GM12878 (cell line): Measurements from ENCODE around the gene AMPD3. TPM values are rescaled to one million over a fixed set of nuclear protein-coding genes. Genes with fewer than 3 reads are reported as not detected.

Experiments
- ATAC-seq: fragments of 200-7000 bp; cut with Tn5 transposase; 3 replicates; pipeline ENCODE4 v1.9.1; 2020; ENCODE audit warnings: mild to moderate bottlenecking, moderate library complexity
- BruUV-seq: library from RNA; stranded (reverse); fragments of 400-500 nt; replicated peaks from 2 replicates; lab custom pipeline; 2021; lab: Mats Ljungman, UMichigan
- CTCF ChIA-PET: fragments of 300-600 bp; sonication (Branson Sonifier 250); formaldehyde crosslinking; extraction: SDS; loops from one replicate; lab custom pipeline; 2021; ENCODE audit warnings: inconsistent platforms; lab: Yijun Ruan, JAX
- POLR2A ChIA-PET: fragments of 350-600 bp; formaldehyde crosslinking; extraction: SDS; loops from one replicate; lab custom pipeline; 2021; ENCODE audit warnings: inconsistent platforms; lab: Charles Lee
- RAD21 ChIA-PET: fragments of 300-600 bp; sonication (Branson Sonifier 250); formaldehyde crosslinking; loops from one replicate; lab custom pipeline; 2023; ENCODE audit warnings: antibody characterized with exemption; ENCODE audit not compliant: unreplicated experiment; lab: Charles Lee
- SMC1A ChIA-PET: fragments of 300-600 bp; sonication (Branson Sonifier 250); formaldehyde crosslinking; loops from one replicate; lab custom pipeline; 2023; ENCODE audit not compliant: unreplicated experiment, uncharacterized antibody; lab: Charles Lee
- DNase-seq: peaks from one replicate; pipeline ENCODE4 v3.0.0-alpha.2; 2011; ENCODE audit warnings: low read depth, low spot score
- FAIRE-seq: peaks from 3 replicates; lab custom pipeline; 2011; peaks lifted over from hg19 to GRCh38; lab: Jason Lieb, UNC
- H2AFZ ChIP-seq: 2 replicates; pipeline ENCODE4 v1.6.0; 2011; ENCODE audit warnings: low read depth, low read length, control low read depth; ENCODE audit not compliant: control insufficient read depth
- H3K27ac ChIP-seq: 2 replicates; pipeline ENCODE4 v1.5.1; 2011; ENCODE audit warnings: control low read depth; ENCODE audit not compliant: control insufficient read depth, insufficient read depth
- H3K27me3 ChIP-seq, 2 experiments: replicated peaks in 1 of 2; 2 replicates each; pipeline versions ENCODE4 v1.6.0 to v1.6.1; 2011; ENCODE audit warnings: low read length in 1 of 2; ENCODE audit not compliant: control insufficient read depth in 2 of 2, insufficient read depth in 2 of 2
- H3K36me3 ChIP-seq, 2 experiments: 2 replicates each; pipeline ENCODE4 v1.5.1; 2011; ENCODE audit warnings: low read length in 1 of 2; ENCODE audit not compliant: control insufficient read depth in 2 of 2, insufficient read depth in 2 of 2
- H3K4me1 ChIP-seq: 2 replicates; pipeline ENCODE4 v1.6.1; 2011; ENCODE audit warnings: mild to moderate bottlenecking, low read length, moderate library complexity, mixed read lengths; ENCODE audit not compliant: control insufficient read depth, insufficient read depth
- H3K4me2 ChIP-seq: 2 replicates; pipeline ENCODE4 v1.6.0; 2011; ENCODE audit warnings: control low read depth; ENCODE audit not compliant: control insufficient read depth, insufficient read depth
- H3K4me3 ChIP-seq: fragments of 200-600 bp; sonication (generic); 2 replicates; pipeline ENCODE4 v1.5.1; 2016
- H3K79me2 ChIP-seq: 2 replicates; pipeline ENCODE4 v1.6.0; 2011; ENCODE audit warnings: low read length; ENCODE audit not compliant: control insufficient read depth, insufficient read depth
- H3K9ac ChIP-seq: 2 replicates; pipeline ENCODE4 v1.8.0; 2011; ENCODE audit warnings: low read length, control low read depth, mixed read lengths; ENCODE audit not compliant: control insufficient read depth, insufficient read depth
- H3K9me3 ChIP-seq: replicated peaks from 3 replicates; pipeline ENCODE4 v1.5.1; 2011; ENCODE audit warnings: mild to moderate bottlenecking, low read length; ENCODE audit not compliant: control insufficient read depth, insufficient read depth
- H4K20me1 ChIP-seq: 2 replicates; pipeline ENCODE4 v1.6.0; 2011; ENCODE audit not compliant: control insufficient read depth, insufficient read depth
- BMI1 ChIP-seq: fragments of 450-650 bp; IDR thresholded peaks from 2 replicates; pipeline ENCODE4 v1.6.1; 2016; ENCODE audit warnings: mild to moderate bottlenecking, moderate library complexity, borderline replicate concordance
- CREM ChIP-seq: IDR thresholded peaks from 2 replicates; pipeline ENCODE4 v1.6.1; 2014; ENCODE audit warnings: antibody characterized with exemption, low read depth
- EP300 ChIP-seq, 2 experiments: fragments of 150-350 bp in 1 of 2; IDR thresholded peaks; 2 replicates each; pipeline ENCODE4 v1.6.1; 2011 to 2012; ENCODE audit warnings: low read depth in 2 of 2, low read length in 2 of 2, borderline replicate concordance in 1 of 2, improper control_type of control experiment in 1 of 2, inconsistent platforms in 1 of 2; ENCODE audit not compliant: control insufficient read depth in 1 of 2
- HDAC2 ChIP-seq: fragments of 200-600 bp; sonication (generic); IDR thresholded peaks from 2 replicates; pipeline ENCODE4 v1.6.1; 2017
- HDAC6 ChIP-seq: fragments of 200-600 bp; sonication (generic); IDR thresholded peaks from one replicate; pipeline ENCODE4 v1.8.0; 2017; ENCODE audit warnings: antibody characterized with exemption; ENCODE audit not compliant: unreplicated experiment
- MEF2A ChIP-seq: IDR thresholded peaks from 2 replicates; pipeline ENCODE4 v1.6.1; 2011; ENCODE audit warnings: low read depth, mild to moderate bottlenecking, low read length, moderate library complexity; ENCODE audit not compliant: insufficient read depth
- MTA3 ChIP-seq: IDR thresholded peaks from 2 replicates; pipeline ENCODE4 v1.6.1; 2012; ENCODE audit warnings: low read length, inconsistent platforms, borderline replicate concordance
- PML ChIP-seq: IDR thresholded peaks from 2 replicates; pipeline ENCODE4 v1.6.1; 2012; ENCODE audit warnings: low read length, inconsistent platforms
- SMAD1 ChIP-seq: fragments of 450-650 bp; IDR thresholded peaks from 2 replicates; pipeline ENCODE4 v1.6.1; 2018; ENCODE audit warnings: mild to moderate bottlenecking, low read depth; ENCODE audit not compliant: partially characterized antibody
- SREBF2 ChIP-seq: IDR thresholded peaks from 2 replicates; pipeline ENCODE4 v1.6.1; 2012; ENCODE audit warnings: mild to moderate bottlenecking, low read length
- ZBED1 ChIP-seq: IDR thresholded peaks from 2 replicates; pipeline ENCODE4 v1.6.1; 2016; ENCODE audit warnings: borderline replicate concordance
- WGBS: methylation state at CpG from one replicate; pipeline ENCODE4 v1.1.6; 2016; ENCODE audit warnings: low lambda C conversion rate; ENCODE audit not compliant: insufficient replicate concordance, insufficient coverage; ENCODE audit errors: missing lambda C conversion rate; 5-methylcytosine and 5-hydroxymethylcytosine counted together
- in situ Hi-C: fragments of 300-500 bp; cut with MboI; formaldehyde crosslinking; loops from 9 replicates; pipeline ENCODE4 v1.14.3; 2018; ENCODE audit warnings: mixed read lengths
- intact Hi-C: fragments of 100-400 bp; cut with micrococcal nuclease; formaldehyde crosslinking; loops from one replicate; pipeline ENCODE4 v1.14.2; 2022; ENCODE audit not compliant: unreplicated experiment
- polyA plus RNA-seq, 11 experiments: library from polyadenylated mRNA; depleted of rRNA in 4 of 11; unstranded in 6 of 11; stranded (reverse) in 5 of 11; fragments of >200 nt; fragmentation: Nextera tagmentation in 4 of 11; fragmentation: Illumina TruSeq in 1 of 11; extraction: Ambion mirVana in 4 of 11; extraction: Trizol in 1 of 11; gene quantifications; 1 replicate in 1 of 11; 2 replicates in 10 of 11; pipeline versions ENCODE4 v1.2.1 to v1.2.3, GENCODE V29; 2011 to 2016; ENCODE audit warnings: inconsistent platforms in 2 of 11, missing spikeins in 2 of 11, low read depth in 1 of 11
- total RNA-seq, 4 experiments: library from RNA; depleted of rRNA in 3 of 4; stranded (reverse); fragments of >200 nt in 3 of 4; fragmentation: Illumina TruSeq in 1 of 4; extraction: Trizol in 1 of 4; gene quantifications; 2 replicates each; pipeline versions ENCODE4 v1.2.1 to v1.2.3, GENCODE V29; 2013 to 2021
- TF ChIP-seq, protein P1 (sequence below): fragments of 150-350 bp; IDR thresholded peaks from 2 replicates; pipeline ENCODE4 v1.6.1; 2016; ENCODE audit warnings: low read depth, low read length

Gene AMPD3
- total and polyA plus RNA-seq, 10 of the 15 experiments (the other 5 are each of a cell fraction or from before 2014, with no cell fraction given) = 5.6 to 28.6 (median 15.9) TPM

DNA sequence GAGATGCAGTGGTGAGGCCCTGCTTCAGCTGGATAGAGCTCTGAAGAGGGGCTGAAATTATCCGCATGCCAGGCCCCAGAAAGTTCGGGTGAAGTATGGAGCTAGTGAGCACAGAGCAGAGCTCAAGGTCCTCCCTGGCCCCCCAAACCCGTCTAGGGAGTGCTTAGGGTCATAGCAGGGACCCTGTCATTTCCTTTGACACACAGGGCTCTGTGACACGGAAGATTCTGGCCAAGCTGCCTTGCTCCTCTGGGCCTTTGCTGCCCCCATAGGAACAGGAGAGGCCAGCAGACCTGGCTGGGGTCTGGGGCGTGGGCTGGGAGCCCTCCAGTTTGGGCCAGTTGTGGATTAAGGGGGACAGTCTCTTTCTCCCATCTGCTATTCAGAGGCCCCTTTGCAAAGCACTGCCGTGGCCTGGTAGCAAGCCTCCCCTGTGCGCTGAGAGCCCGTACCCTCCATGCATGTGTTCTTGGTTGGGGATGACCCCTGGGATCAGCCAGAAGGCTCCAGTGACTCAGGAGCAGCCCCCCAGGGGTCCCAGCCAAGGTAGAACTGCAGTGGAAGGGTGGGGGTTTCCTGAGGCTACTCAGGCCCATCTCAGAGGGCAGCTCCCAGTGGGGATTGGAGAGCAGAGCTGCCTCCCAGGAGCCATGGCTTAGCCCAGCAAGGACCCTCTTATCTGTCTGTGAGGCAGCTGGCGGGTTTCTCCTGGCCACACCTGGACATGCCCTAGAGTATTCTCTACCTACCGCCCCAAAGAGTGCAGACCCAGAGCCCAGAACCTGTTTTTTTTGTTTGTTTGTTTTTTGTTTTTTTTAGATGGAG lies 43.6 kb downstream of the AMPD3 start:
- Histone ChIP-seq H3K27me3 (no peaks in the 10 kb centered on the region), H3K4me2 (no peak overlapping the region), H3K27ac (no peak overlapping the region), H3K9me3 (no peaks in the 10 kb centered on the region)
- CTCF ChIA-PET = no interaction called here
- FAIRE-seq = no peak
- intact Hi-C loops = no loop called here
- 60% methylated on average over 10 of the region's 10 CpGs for WGBS
- no peak for TF ChIP-seq HDAC6
- TF ChIP-seq EP300 (IDR thresholded peaks at IDR 0.05; ENCODE audit: borderline replicate concordance in 1 of 2, control insufficient read depth in 1 of 2, low read depth in 2 of 2, low read length in 2 of 2) = no peak
- no peak for TF ChIP-seq MEF2A
- TF ChIP-seq MTA3 = no peak
- no peak for TF ChIP-seq SMAD1
- TF ChIP-seq, all 136 proteins: peak for 0
- BruUV-seq = no TSS peak
- ATAC-seq (no peak), DNase-seq (no peak)
- no peak overlapping the region for H3K9ac ChIP-seq
- ChIA-PET SMC1A (interaction anchor here (0.6 to 1.0 kb wide), 2 partner anchors 22 to 52 kb away, joined by 3 read pairs; no protein-coding TSS in a partner anchor), RAD21 (no interaction called here), POLR2A (no interaction called here)
- H3K79me2 ChIP-seq = no peaks in the 10 kb centered on the region
- no peaks in the 10 kb centered on the region for H3K4me1 ChIP-seq
- no peaks in the 10 kb centered on the region for H4K20me1 ChIP-seq
- in situ Hi-C loops = no loop called here
- H2AFZ ChIP-seq = no peak overlapping the region
- H3K36me3 ChIP-seq = peaks cover 2 to 10% of the 10 kb centered on the region in 2 experiments; a peak in 3 of 4 replicates
- no peak overlapping the region for H3K4me3 ChIP-seq

DNA sequence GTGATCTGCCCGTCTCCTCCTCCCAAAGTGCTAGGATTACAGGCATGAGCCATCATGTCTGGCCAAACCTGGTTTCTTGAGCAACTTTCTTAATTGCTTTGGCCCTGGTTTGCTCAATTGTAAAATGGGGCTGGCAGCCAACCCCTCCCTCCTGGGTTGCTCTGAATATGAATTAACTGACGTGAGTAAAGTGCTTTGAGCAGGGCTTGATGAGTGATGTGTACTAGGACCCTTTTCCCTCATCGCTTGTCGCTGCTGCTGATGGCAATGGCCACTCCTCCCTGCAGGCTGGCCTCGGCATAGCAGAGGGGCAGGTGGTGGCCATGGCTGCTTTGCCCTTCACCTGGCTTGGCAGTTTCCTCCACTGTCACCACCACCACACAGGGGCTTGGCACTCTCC lies 44.4 kb downstream of the AMPD3 start:
- ATAC-seq (no peak), DNase-seq (no peak), FAIRE-seq (no peak)
- Histone ChIP-seq H3K9ac (no peak overlapping the region), H4K20me1 (no peaks in the 10 kb centered on the region), H2AFZ (no peak overlapping the region), H3K4me3 (no peak overlapping the region), H3K4me1 (no peaks in the 10 kb centered on the region), H3K27ac (no peak overlapping the region), H3K79me2 (no peaks in the 10 kb centered on the region), H3K4me2 (no peak overlapping the region), H3K9me3 (no peaks in the 10 kb centered on the region), H3K27me3 (no peaks in the 10 kb centered on the region), H3K36me3 (peaks cover 2 to 12% of the 10 kb centered on the region in 2 experiments; a peak in 3 of 4 replicates)
- BruUV-seq = no TSS peak
- 77% methylated on average over 5 of the region's 5 CpGs for WGBS
- POLR2A ChIA-PET = no interaction called here
- intact Hi-C loops (no loop called here), in situ Hi-C loops (no loop called here)
- TF ChIP-seq, protein P1, sequence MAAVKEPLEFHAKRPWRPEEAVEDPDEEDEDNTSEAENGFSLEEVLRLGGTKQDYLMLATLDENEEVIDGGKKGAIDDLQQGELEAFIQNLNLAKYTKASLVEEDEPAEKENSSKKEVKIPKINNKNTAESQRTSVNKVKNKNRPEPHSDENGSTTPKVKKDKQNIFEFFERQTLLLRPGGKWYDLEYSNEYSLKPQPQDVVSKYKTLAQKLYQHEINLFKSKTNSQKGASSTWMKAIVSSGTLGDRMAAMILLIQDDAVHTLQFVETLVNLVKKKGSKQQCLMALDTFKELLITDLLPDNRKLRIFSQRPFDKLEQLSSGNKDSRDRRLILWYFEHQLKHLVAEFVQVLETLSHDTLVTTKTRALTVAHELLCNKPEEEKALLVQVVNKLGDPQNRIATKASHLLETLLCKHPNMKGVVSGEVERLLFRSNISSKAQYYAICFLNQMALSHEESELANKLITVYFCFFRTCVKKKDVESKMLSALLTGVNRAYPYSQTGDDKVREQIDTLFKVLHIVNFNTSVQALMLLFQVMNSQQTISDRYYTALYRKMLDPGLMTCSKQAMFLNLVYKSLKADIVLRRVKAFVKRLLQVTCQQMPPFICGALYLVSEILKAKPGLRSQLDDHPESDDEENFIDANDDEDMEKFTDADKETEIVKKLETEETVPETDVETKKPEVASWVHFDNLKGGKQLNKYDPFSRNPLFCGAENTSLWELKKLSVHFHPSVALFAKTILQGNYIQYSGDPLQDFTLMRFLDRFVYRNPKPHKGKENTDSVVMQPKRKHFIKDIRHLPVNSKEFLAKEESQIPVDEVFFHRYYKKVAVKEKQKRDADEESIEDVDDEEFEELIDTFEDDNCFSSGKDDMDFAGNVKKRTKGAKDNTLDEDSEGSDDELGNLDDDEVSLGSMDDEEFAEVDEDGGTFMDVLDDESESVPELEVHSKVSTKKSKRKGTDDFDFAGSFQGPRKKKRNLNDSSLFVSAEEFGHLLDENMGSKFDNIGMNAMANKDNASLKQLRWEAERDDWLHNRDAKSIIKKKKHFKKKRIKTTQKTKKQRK = no peak
- TF ChIP-seq ZBED1 (no peak), CREM (no peak), HDAC2 (no peak), BMI1 (no peak), PML (no peak), SREBF2 (no peak)
- CTCF ChIA-PET = no interaction called here
- SMC1A ChIA-PET = no interaction called here
- RAD21 ChIA-PET = no interaction called here
